Neural cell (in vitro differentiated cells): ENCODE results near the gene CTDSP2. TPM values are rescaled to one million over a fixed set of nuclear protein-coding genes. Genes with fewer than 3 reads are reported as not detected.

Source experiments
- H2AFZ ChIP-seq: fragments of 200-600, 300-800 bp; sonication (generic), shearing (Covaris generic); 2 replicates; pipeline ENCODE4 v1.6.0; 2014; ENCODE audit warnings: low read depth, mild to moderate bottlenecking, antibody characterized with exemption, low read length, moderate library complexity
- H3F3A ChIP-seq: fragments of 200-600 bp; shearing (Covaris generic); 2 replicates; pipeline ENCODE4 v1.6.1; 2016; ENCODE audit warnings: mild to moderate bottlenecking, moderate library complexity, mixed read lengths, antibody characterized with exemption, low read length; ENCODE audit not compliant: insufficient read depth, poor library complexity, severe bottlenecking
- H3K27ac ChIP-seq: fragments of 200-600, 300-800 bp; sonication (generic), shearing (Covaris generic); 2 replicates; pipeline ENCODE4 v1.5.1; 2014; ENCODE audit warnings: mild to moderate bottlenecking, low read length, moderate library complexity
- H3K27me3 ChIP-seq: fragments of 300-800, 200-600 bp; sonication (generic), shearing (Covaris generic); 2 replicates; pipeline ENCODE4 v1.6.0; 2014; ENCODE audit warnings: mild to moderate bottlenecking, low read depth, low read length, moderate library complexity; ENCODE audit not compliant: insufficient read depth
- H3K36me3 ChIP-seq: fragments of 300-800, 200-600 bp; sonication (generic), shearing (Covaris generic); 2 replicates; pipeline ENCODE4 v1.5.1; 2014; ENCODE audit warnings: mild to moderate bottlenecking, antibody characterized with exemption, low read length, moderate library complexity; ENCODE audit not compliant: insufficient read depth
- H3K4me2 ChIP-seq: fragments of 300-800, 200-600 bp; sonication (generic), shearing (Covaris generic); 2 replicates; pipeline ENCODE4 v1.6.0; 2014; ENCODE audit warnings: mild to moderate bottlenecking, low read length
- H3K4me3 ChIP-seq: fragments of 300-800, 200-600 bp; sonication (generic), shearing (Covaris generic); 2 replicates; pipeline ENCODE4 v1.5.1; 2014; ENCODE audit warnings: mild to moderate bottlenecking, low read length, moderate library complexity
- H3K79me2 ChIP-seq: fragments of 200-600 bp; shearing (Covaris generic); replicated peaks from 2 replicates; pipeline ENCODE4 v1.6.0; 2014; ENCODE audit warnings: mild to moderate bottlenecking, low read length, moderate library complexity; ENCODE audit not compliant: insufficient read depth
- H3K9ac ChIP-seq: fragments of 300-800, 200-600 bp; sonication (generic), shearing (Covaris generic); 2 replicates; pipeline ENCODE4 v1.6.1; 2016; ENCODE audit warnings: mild to moderate bottlenecking, low read length, mixed read lengths
- H3K9me2 ChIP-seq: fragments of 200-600 bp; shearing (Covaris generic); 2 replicates; pipeline ENCODE4 v1.6.1; 2016; ENCODE audit warnings: mild to moderate bottlenecking, low read length, mixed read lengths; ENCODE audit not compliant: insufficient read depth
- H3K9me3 ChIP-seq: fragments of 200-600, 300-800 bp; sonication (generic), shearing (Covaris generic); 2 replicates; pipeline ENCODE4 v1.6.1; 2016; ENCODE audit warnings: mild to moderate bottlenecking, mixed run types, low read length, moderate library complexity, mixed read lengths
- H4K20me1 ChIP-seq: fragments of 200-600 bp; shearing (Covaris generic); 2 replicates; pipeline ENCODE4 v1.6.1; 2016; ENCODE audit warnings: mild to moderate bottlenecking, mixed run types; ENCODE audit not compliant: insufficient read depth
- EZH2 ChIP-seq: fragments of 200-600, 300-800 bp; shearing (Covaris generic), sonication (generic); IDR thresholded peaks from 2 replicates; pipeline ENCODE4 v1.6.1; 2014; ENCODE audit warnings: antibody characterized with exemption, low read length, borderline replicate concordance, mild to moderate bottlenecking; ENCODE audit not compliant: insufficient read depth, poor library complexity, severe bottlenecking
- MXI1 ChIP-seq: fragments of 450-650 bp; conservative IDR thresholded peaks from 2 replicates; pipeline ENCODE4 v1.6.1; 2014; ENCODE audit warnings: antibody characterized with exemption, mild to moderate bottlenecking; ENCODE audit not compliant: poor library complexity, severe bottlenecking
- REST ChIP-seq: IDR thresholded peaks from 2 replicates; pipeline ENCODE4 v1.6.1; 2012; ENCODE audit warnings: borderline replicate concordance
- SMC3 ChIP-seq: fragments of 450-650 bp; conservative IDR thresholded peaks from 2 replicates; pipeline ENCODE4 v1.6.1; 2014; ENCODE audit warnings: antibody characterized with exemption, mild to moderate bottlenecking, moderate library complexity; ENCODE audit not compliant: poor library complexity
- TAF1 ChIP-seq: IDR thresholded peaks from 2 replicates; pipeline ENCODE4 v1.6.1; 2012; ENCODE audit warnings: low read depth
- polyA plus RNA-seq: library from polyadenylated mRNA; depleted of rRNA; stranded (reverse); fragments of >200 nt; gene quantifications from 2 replicates; pipeline ENCODE4 v1.2.3, GENCODE V29; 2014
- TF ChIP-seq, protein P1 (sequence below): fragments of 450-650 bp; IDR thresholded peaks from 2 replicates; pipeline ENCODE4 v1.5.1; 2014; ENCODE audit warnings: antibody characterized with exemption, mild to moderate bottlenecking, moderate library complexity; ENCODE audit not compliant: poor library complexity, severe bottlenecking

CTDSP2 gene
- polyA plus RNA-seq, 1 donor from 2014 or later = 23.6 TPM

DNA sequence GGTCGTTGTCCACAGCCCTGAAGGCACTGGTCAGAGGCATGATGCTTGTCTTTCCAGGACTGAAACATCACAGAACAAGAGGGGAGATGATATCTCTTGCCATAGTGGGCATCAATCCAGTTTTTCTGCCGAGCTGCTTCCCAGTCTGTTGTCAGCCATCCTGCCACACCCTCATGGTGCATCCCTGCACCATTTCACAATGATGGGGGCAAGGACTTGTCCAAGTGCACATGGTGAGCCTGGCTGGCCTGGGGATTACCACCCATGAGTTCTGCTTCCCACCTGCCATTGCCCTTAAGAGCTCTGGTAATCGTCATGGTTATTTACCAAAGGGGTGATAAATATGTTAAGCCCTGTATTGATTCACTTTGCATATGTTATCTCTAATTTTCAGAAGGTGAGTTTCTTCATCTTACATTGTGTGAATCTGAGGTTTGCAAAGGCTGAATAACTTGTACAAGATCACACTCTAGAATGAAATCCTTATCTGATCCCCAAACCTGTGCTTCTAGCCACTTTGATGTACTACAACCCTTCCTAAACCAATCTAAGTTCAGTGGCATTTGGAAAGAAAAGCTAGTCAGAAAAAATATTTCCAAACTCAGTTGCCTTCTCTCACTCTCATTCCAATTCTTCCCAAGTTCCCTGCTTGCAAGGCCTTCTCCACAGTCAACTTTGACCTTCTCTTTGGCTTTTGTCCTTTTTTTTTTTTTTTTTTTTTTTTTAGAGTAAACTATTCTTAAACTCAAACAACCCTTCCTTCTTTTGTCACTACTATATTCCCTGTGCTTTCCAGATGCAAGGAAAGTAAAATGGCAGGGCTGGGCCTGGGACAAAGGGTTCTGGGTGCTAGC lies 30.3 kb downstream of the CTDSP2 start:
- Histone ChIP-seq H3K79me2 (no peaks in the 10 kb centered on the region), H3K9me2 (no peaks in the 10 kb centered on the region), H4K20me1 (no peaks in the 10 kb centered on the region), H3K27me3 (no peaks in the 10 kb centered on the region), H3K4me2 (no peak overlapping the region), H3K27ac (no peak overlapping the region), H3K36me3 (no peaks in the 10 kb centered on the region), H2AFZ (no peak overlapping the region), H3K4me3 (no peak overlapping the region), H3K9me3 (no peaks in the 10 kb centered on the region), H3K9ac (no peak overlapping the region), H3F3A (no peaks in the 10 kb centered on the region)
- no peak for TF ChIP-seq MXI1
- no peak for TF ChIP-seq EZH2
- no peak for TF ChIP-seq SMC3
- TF ChIP-seq, protein P1, sequence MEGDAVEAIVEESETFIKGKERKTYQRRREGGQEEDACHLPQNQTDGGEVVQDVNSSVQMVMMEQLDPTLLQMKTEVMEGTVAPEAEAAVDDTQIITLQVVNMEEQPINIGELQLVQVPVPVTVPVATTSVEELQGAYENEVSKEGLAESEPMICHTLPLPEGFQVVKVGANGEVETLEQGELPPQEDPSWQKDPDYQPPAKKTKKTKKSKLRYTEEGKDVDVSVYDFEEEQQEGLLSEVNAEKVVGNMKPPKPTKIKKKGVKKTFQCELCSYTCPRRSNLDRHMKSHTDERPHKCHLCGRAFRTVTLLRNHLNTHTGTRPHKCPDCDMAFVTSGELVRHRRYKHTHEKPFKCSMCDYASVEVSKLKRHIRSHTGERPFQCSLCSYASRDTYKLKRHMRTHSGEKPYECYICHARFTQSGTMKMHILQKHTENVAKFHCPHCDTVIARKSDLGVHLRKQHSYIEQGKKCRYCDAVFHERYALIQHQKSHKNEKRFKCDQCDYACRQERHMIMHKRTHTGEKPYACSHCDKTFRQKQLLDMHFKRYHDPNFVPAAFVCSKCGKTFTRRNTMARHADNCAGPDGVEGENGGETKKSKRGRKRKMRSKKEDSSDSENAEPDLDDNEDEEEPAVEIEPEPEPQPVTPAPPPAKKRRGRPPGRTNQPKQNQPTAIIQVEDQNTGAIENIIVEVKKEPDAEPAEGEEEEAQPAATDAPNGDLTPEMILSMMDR = no peak
- TF ChIP-seq TAF1 = no peak

DNA sequence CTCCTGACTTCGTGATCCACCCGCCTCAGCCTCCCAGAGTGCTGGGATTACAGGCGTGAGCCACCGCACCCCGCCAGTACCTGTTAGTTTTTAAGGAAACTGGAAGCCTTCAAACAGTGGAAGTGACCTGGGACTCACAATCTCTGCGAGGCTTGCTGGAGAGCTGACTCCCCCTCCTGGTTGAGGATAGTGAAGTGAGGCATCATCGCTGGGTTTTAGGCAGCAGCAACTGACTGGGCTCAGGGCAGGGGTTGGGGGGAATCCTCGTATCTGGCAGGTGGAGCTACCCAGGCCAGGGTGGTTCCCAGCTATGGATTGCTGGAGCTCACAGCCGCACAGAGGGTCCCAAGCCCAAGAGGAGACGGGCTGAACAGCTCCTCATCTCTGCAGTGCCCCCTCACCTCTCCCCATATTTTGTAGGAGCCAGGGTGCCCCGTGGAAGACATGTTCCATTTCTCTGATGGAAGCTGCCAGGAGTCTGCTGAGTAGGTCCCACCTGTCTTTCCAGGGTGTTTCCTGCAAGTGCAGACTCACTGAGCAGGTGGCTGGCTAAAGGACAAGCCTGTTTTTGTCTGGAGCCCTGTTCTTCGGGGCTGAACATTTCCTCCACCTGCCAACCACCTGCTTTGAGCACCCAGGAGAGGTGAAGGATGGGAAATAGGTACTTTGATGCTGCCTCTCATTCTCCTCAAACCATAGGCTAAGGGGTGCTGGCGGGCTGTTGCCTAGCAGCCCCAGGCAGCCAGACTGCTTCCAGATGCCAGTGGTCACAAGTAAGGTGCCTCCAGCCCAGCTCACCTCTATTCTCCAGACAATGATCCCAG lies 31.1 kb downstream of the CTDSP2 start:
- Histone ChIP-seq H3K4me3 (no peak overlapping the region), H3K36me3 (no peaks in the 10 kb centered on the region), H3K9me2 (no peaks in the 10 kb centered on the region), H4K20me1 (no peaks in the 10 kb centered on the region), H2AFZ (no peak overlapping the region), H3K79me2 (no peaks in the 10 kb centered on the region), H3K4me2 (no peak overlapping the region), H3K9me3 (no peaks in the 10 kb centered on the region), H3F3A (no peaks in the 10 kb centered on the region), H3K27me3 (no peaks in the 10 kb centered on the region), H3K27ac (no peak overlapping the region), H3K9ac (no peak overlapping the region)
- TF ChIP-seq TAF1 (no peak), REST (no peak)
